SK-N-SH (cell line): Measurements from ENCODE around the gene AJUBA. TPM values are rescaled to one million over a fixed set of nuclear protein-coding genes. Genes with fewer than 3 reads are reported as not detected.

ENCODE experiments used
- CHD2 ChIP-seq: fragments of 150-350 bp; IDR thresholded peaks from 2 replicates; pipeline ENCODE4 v1.6.1; 2018; ENCODE audit warnings: low read length; ENCODE audit not compliant: partially characterized antibody
- ELF1 ChIP-seq: IDR thresholded peaks from 2 replicates; pipeline ENCODE4 v1.4.0; 2012
- FOSL2 ChIP-seq: IDR thresholded peaks from 2 replicates; pipeline ENCODE4 v1.4.0; 2012; ENCODE audit warnings: low read depth, mild to moderate bottlenecking, moderate library complexity, borderline replicate concordance
- FOXJ3 ChIP-seq: sonication (generic); formaldehyde crosslinking; IDR thresholded peaks from 2 replicates; pipeline ENCODE4 v1.5.1; 2020; ENCODE audit warnings: mild to moderate bottlenecking, missing genetic modification reagents
- FOXM1 ChIP-seq: IDR thresholded peaks from 2 replicates; pipeline ENCODE4 v1.4.0; 2012; ENCODE audit warnings: low read depth, mild to moderate bottlenecking
- GABPA ChIP-seq: IDR thresholded peaks from 2 replicates; pipeline ENCODE4 v1.4.0; 2012; ENCODE audit warnings: low read depth, mild to moderate bottlenecking
- JUND ChIP-seq: IDR thresholded peaks from 2 replicates; pipeline ENCODE4 v1.4.0; 2012
- MAX ChIP-seq: IDR thresholded peaks from 2 replicates; pipeline ENCODE4 v1.4.0; 2012; ENCODE audit warnings: low read depth
- MXI1 ChIP-seq: IDR thresholded peaks from 2 replicates; pipeline ENCODE4 v1.6.1; 2012; ENCODE audit warnings: mild to moderate bottlenecking, low read depth, low read length, improper control_type of control experiment
- NFIC ChIP-seq: IDR thresholded peaks from 2 replicates; pipeline ENCODE4 v1.4.0; 2012; ENCODE audit warnings: borderline replicate concordance
- NRF1 ChIP-seq: IDR thresholded peaks from 2 replicates; pipeline ENCODE4 v1.6.1; 2012; ENCODE audit warnings: low read depth, mild to moderate bottlenecking, low read length
- PBX3 ChIP-seq: IDR thresholded peaks from 2 replicates; pipeline ENCODE4; 2012
- POLR2AphosphoS5 ChIP-seq: IDR thresholded peaks from 2 replicates; pipeline ENCODE4 v1.6.1; 2012; ENCODE audit warnings: low read depth, low read length
- RAD21 ChIP-seq: IDR thresholded peaks from 2 replicates; pipeline ENCODE4 v1.6.1; 2012; ENCODE audit warnings: mild to moderate bottlenecking, low read length
- RCOR1 ChIP-seq: fragments of 150-350 bp; IDR thresholded peaks from 2 replicates; pipeline ENCODE4 v1.6.1; 2017; ENCODE audit warnings: antibody characterized with exemption, low read length
- RFX5 ChIP-seq: IDR thresholded peaks from 2 replicates; pipeline ENCODE4 v1.6.1; 2012; ENCODE audit warnings: mild to moderate bottlenecking, improper control_type of control experiment, low read length
- RXRA ChIP-seq: IDR thresholded peaks from 2 replicates; pipeline ENCODE4 v1.4.0; 2012; ENCODE audit warnings: low read depth, mild to moderate bottlenecking, borderline replicate concordance
- SIN3A ChIP-seq: IDR thresholded peaks from 2 replicates; pipeline ENCODE4 v1.6.1; 2012; ENCODE audit warnings: low read depth, mild to moderate bottlenecking, low read length, moderate library complexity, borderline replicate concordance
- SMC3 ChIP-seq: IDR thresholded peaks from 2 replicates; pipeline ENCODE4 v1.6.1; 2012; ENCODE audit warnings: low read depth, low read length, improper control_type of control experiment
- TAF1 ChIP-seq: IDR thresholded peaks from 2 replicates; pipeline ENCODE4 v1.6.1; 2012; ENCODE audit warnings: low read depth, mild to moderate bottlenecking, low read length, moderate library complexity, borderline replicate concordance
- TCF12 ChIP-seq: IDR thresholded peaks from 2 replicates; pipeline ENCODE4 v1.4.0; 2012
- TEAD4 ChIP-seq: IDR thresholded peaks from 2 replicates; pipeline ENCODE4 v1.4.0; 2012; ENCODE audit warnings: mild to moderate bottlenecking, borderline replicate concordance; ENCODE audit not compliant: insufficient read depth
- USF1 ChIP-seq: IDR thresholded peaks from 2 replicates; pipeline ENCODE4 v1.4.0; 2012; ENCODE audit warnings: low read depth, borderline replicate concordance
- YY1 ChIP-seq: IDR thresholded peaks from 2 replicates; pipeline ENCODE4 v1.4.0; 2012; ENCODE audit warnings: low read depth, mild to moderate bottlenecking
- polyA plus RNA-seq, 3 experiments: library from polyadenylated mRNA; depleted of rRNA; stranded (reverse); fragments of >200 nt; gene quantifications; 2 replicates each; pipeline ENCODE4 v1.2.3, GENCODE V29; 2012

The AJUBA gene
- polyA plus RNA-seq, 1 of the 3 experiments (the other 2 are of a cell fraction), result 24.4 TPM

- TF ChIP-seq GABPA (no peak), PBX3 (peak; percentile 20; the same call in 1 of the 2 replicates), FOXJ3 (CRISPR knock-in tag) (no peak), RFX5 (no peak), FOXM1 (no peak), YY1 (no peak), NFIC (peak; percentile 51), SMC3 (no peak), MAX (no peak), TCF12 (no peak; the same call in 1 of the 2 replicates), JUND (peak; percentile 86), TAF1 (no peak), RAD21 (no peak), RXRA (peak; percentile 72), CHD2 (no peak), TEAD4 (peak; percentile 82), MXI1 (no peak), SIN3A (no peak), ELF1 (no peak), USF1 (no peak), NRF1 (no peak), RCOR1 (no peak), POLR2AphosphoS5 (no peak), FOSL2 (peak; percentile 73; the same call in 1 of the 2 replicates)
Measured at GRCh38 chr14:22977684-22978486, 4.5 kb downstream of the AJUBA start (continued).
